Measurements from ENCODE around the gene TLCD4.

DNA sequence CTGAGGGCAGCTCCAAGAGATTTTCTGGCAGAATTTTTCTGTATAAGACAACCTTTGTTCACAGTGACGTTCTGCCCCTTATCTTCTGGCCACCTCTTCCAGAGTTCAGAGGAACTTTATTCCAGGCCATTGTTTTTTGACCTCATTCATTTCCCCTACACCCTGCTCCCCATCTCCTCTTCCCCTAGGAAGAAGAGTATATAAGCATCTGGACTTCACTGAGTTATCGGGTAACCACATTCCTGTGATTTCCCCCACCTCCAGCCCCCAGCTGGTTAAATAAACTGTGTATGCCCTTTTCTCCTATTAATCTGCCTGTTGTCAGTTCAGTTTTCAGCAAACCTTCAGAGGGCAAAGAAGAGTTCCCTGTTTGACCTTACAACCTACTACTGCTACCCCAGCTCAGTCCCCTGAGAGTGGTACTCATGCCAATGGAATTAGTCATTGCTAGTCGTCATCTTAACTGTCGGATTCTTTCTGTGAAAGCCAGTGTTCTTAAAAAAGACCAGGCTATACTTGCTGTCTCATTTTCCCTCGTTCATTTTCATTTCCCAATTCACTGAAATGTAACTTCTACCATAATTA is 30.1 kb upstream of the TLCD4 start:
- TF ChIP-seq CTCF (IDR thresholded peaks at IDR 0.05) (no peak), EZH2phosphoT487 (IDR thresholded peaks at IDR 0.05) (no peak), EZH2 (IDR thresholded peaks at IDR 0.05) (no peak)
